GM12878 (cell line): ENCODE results near the gene RNASEH2A. TPM values are rescaled to one million over a fixed set of nuclear protein-coding genes. Genes with fewer than 3 reads are reported as not detected.

ENCODE experiments used
- ATAC-seq: fragments of 200-7000 bp; cut with Tn5 transposase; 3 replicates; pipeline ENCODE4 v1.9.1; 2020; ENCODE audit warnings: mild to moderate bottlenecking, moderate library complexity
- BruUV-seq: library from RNA; stranded (reverse); fragments of 400-500 nt; replicated peaks from 2 replicates; lab custom pipeline; 2021; lab: Mats Ljungman, UMichigan
- CTCF ChIA-PET: fragments of 300-600 bp; sonication (Branson Sonifier 250); formaldehyde crosslinking; extraction: SDS; loops from one replicate; lab custom pipeline; 2021; ENCODE audit warnings: inconsistent platforms; lab: Yijun Ruan, JAX
- POLR2A ChIA-PET: fragments of 350-600 bp; formaldehyde crosslinking; extraction: SDS; loops from one replicate; lab custom pipeline; 2021; ENCODE audit warnings: inconsistent platforms; lab: Charles Lee
- RAD21 ChIA-PET: fragments of 300-600 bp; sonication (Branson Sonifier 250); formaldehyde crosslinking; loops from one replicate; lab custom pipeline; 2023; ENCODE audit warnings: antibody characterized with exemption; ENCODE audit not compliant: unreplicated experiment; lab: Charles Lee
- SMC1A ChIA-PET: fragments of 300-600 bp; sonication (Branson Sonifier 250); formaldehyde crosslinking; loops from one replicate; lab custom pipeline; 2023; ENCODE audit not compliant: unreplicated experiment, uncharacterized antibody; lab: Charles Lee
- DNase-seq: peaks from one replicate; pipeline ENCODE4 v3.0.0-alpha.2; 2011; ENCODE audit warnings: low read depth, low spot score
- FAIRE-seq: peaks from 3 replicates; lab custom pipeline; 2011; peaks lifted over from hg19 to GRCh38; lab: Jason Lieb, UNC
- H2AFZ ChIP-seq: 2 replicates; pipeline ENCODE4 v1.6.0; 2011; ENCODE audit warnings: low read depth, low read length, control low read depth; ENCODE audit not compliant: control insufficient read depth
- H3K27ac ChIP-seq: 2 replicates; pipeline ENCODE4 v1.5.1; 2011; ENCODE audit warnings: control low read depth; ENCODE audit not compliant: control insufficient read depth, insufficient read depth
- H3K27me3 ChIP-seq, 2 experiments: replicated peaks in 1 of 2; 2 replicates each; pipeline versions ENCODE4 v1.6.0 to v1.6.1; 2011; ENCODE audit warnings: low read length in 1 of 2; ENCODE audit not compliant: control insufficient read depth in 2 of 2, insufficient read depth in 2 of 2
- H3K36me3 ChIP-seq, 2 experiments: 2 replicates each; pipeline ENCODE4 v1.5.1; 2011; ENCODE audit warnings: low read length in 1 of 2; ENCODE audit not compliant: control insufficient read depth in 2 of 2, insufficient read depth in 2 of 2
- H3K4me1 ChIP-seq: 2 replicates; pipeline ENCODE4 v1.6.1; 2011; ENCODE audit warnings: mild to moderate bottlenecking, low read length, moderate library complexity, mixed read lengths; ENCODE audit not compliant: control insufficient read depth, insufficient read depth
- H3K4me2 ChIP-seq: 2 replicates; pipeline ENCODE4 v1.6.0; 2011; ENCODE audit warnings: control low read depth; ENCODE audit not compliant: control insufficient read depth, insufficient read depth
- H3K4me3 ChIP-seq: fragments of 200-600 bp; sonication (generic); 2 replicates; pipeline ENCODE4 v1.5.1; 2016
- H3K79me2 ChIP-seq: 2 replicates; pipeline ENCODE4 v1.6.0; 2011; ENCODE audit warnings: low read length; ENCODE audit not compliant: control insufficient read depth, insufficient read depth
- H3K9ac ChIP-seq: 2 replicates; pipeline ENCODE4 v1.8.0; 2011; ENCODE audit warnings: low read length, control low read depth, mixed read lengths; ENCODE audit not compliant: control insufficient read depth, insufficient read depth
- H3K9me3 ChIP-seq: replicated peaks from 3 replicates; pipeline ENCODE4 v1.5.1; 2011; ENCODE audit warnings: mild to moderate bottlenecking, low read length; ENCODE audit not compliant: control insufficient read depth, insufficient read depth
- H4K20me1 ChIP-seq: 2 replicates; pipeline ENCODE4 v1.6.0; 2011; ENCODE audit not compliant: control insufficient read depth, insufficient read depth
- CHD1 ChIP-seq: IDR thresholded peaks from 2 replicates; pipeline ENCODE4 v1.6.1; 2012; ENCODE audit warnings: low read depth, low read length, improper control_type of control experiment
- CHD4 ChIP-seq: fragments of 200-600 bp; sonication (generic); IDR thresholded peaks from 2 replicates; pipeline ENCODE4 v1.6.1; 2016; ENCODE audit warnings: mild to moderate bottlenecking
- EGR1 ChIP-seq, 2 experiments: IDR thresholded peaks; 1 replicate in 1 of 2; 2 replicates in 1 of 2; pipeline ENCODE4 v1.6.1; 2011 to 2012; ENCODE audit warnings: low read depth in 2 of 2, low read length in 2 of 2, borderline replicate concordance in 1 of 2, mild to moderate bottlenecking in 1 of 2, moderate library complexity in 1 of 2
- IKZF2 ChIP-seq, 2 experiments: fragments of 450-650 bp; IDR thresholded peaks; 2 replicates each; pipeline ENCODE4 v1.6.1; 2017; ENCODE audit warnings: mild to moderate bottlenecking in 2 of 2, moderate library complexity in 2 of 2
- MYB ChIP-seq: fragments of 150-350 bp; IDR thresholded peaks from 2 replicates; pipeline ENCODE4 v1.6.1; 2014; ENCODE audit warnings: mild to moderate bottlenecking, low read depth, low read length, borderline replicate concordance
- NFIC ChIP-seq: IDR thresholded peaks from 2 replicates; pipeline ENCODE4 v1.6.1; 2012; ENCODE audit warnings: low read depth, mild to moderate bottlenecking, inconsistent platforms, low read length, moderate library complexity
- NFYA ChIP-seq: IDR thresholded peaks from 2 replicates; pipeline ENCODE4 v1.6.1; 2011; ENCODE audit warnings: low read depth, mild to moderate bottlenecking, low read length, improper control_type of control experiment, borderline replicate concordance
- PKNOX1 ChIP-seq: fragments of 450-650 bp; IDR thresholded peaks from 2 replicates; pipeline ENCODE4 v1.6.1; 2016; ENCODE audit warnings: mild to moderate bottlenecking
- POLR2A ChIP-seq: IDR thresholded peaks from 2 replicates; pipeline ENCODE4 v1.6.1; 2011; ENCODE audit warnings: low read depth, mild to moderate bottlenecking, low read length
- PRDM15 ChIP-seq: fragments of 450-650 bp; formaldehyde crosslinking; IDR thresholded peaks from 2 replicates; pipeline ENCODE4 v1.4.0; 2020; ENCODE audit warnings: mild to moderate bottlenecking, moderate library complexity
- RCOR1 ChIP-seq: conservative IDR thresholded peaks from 2 replicates; pipeline ENCODE4 v1.6.1; 2012; ENCODE audit warnings: low read depth, low read length, improper control_type of control experiment
- SKIL ChIP-seq: fragments of 450-650 bp; IDR thresholded peaks from 2 replicates; pipeline ENCODE4 v1.6.1; 2017; ENCODE audit warnings: mild to moderate bottlenecking, low read depth, inconsistent platforms; ENCODE audit not compliant: poor library complexity, severe bottlenecking
- SMAD1 ChIP-seq: fragments of 450-650 bp; IDR thresholded peaks from 2 replicates; pipeline ENCODE4 v1.6.1; 2018; ENCODE audit warnings: mild to moderate bottlenecking, low read depth; ENCODE audit not compliant: partially characterized antibody
- STAT3 ChIP-seq: IDR thresholded peaks from 2 replicates; pipeline ENCODE4 v1.6.1; 2011; ENCODE audit warnings: low read depth, low read length, improper control_type of control experiment
- YY1 ChIP-seq: IDR thresholded peaks from 2 replicates; pipeline ENCODE4 v1.6.1; 2011; ENCODE audit warnings: low read depth, mild to moderate bottlenecking, low read length
- ZNF217 ChIP-seq: fragments of 450-650 bp; IDR thresholded peaks from 2 replicates; pipeline ENCODE4 v1.6.1; 2017; ENCODE audit warnings: antibody characterized with exemption, mild to moderate bottlenecking
- ZNF622 ChIP-seq: fragments of 450-650 bp; IDR thresholded peaks from 2 replicates; pipeline ENCODE4 v1.6.1; 2017; ENCODE audit warnings: mild to moderate bottlenecking, inconsistent platforms
- ZSCAN29 ChIP-seq: fragments of 450-650 bp; IDR thresholded peaks from 2 replicates; pipeline ENCODE4 v1.6.1; 2017; ENCODE audit warnings: mild to moderate bottlenecking, moderate library complexity
- WGBS: methylation state at CpG from one replicate; pipeline ENCODE4 v1.1.6; 2016; ENCODE audit warnings: low lambda C conversion rate; ENCODE audit not compliant: insufficient replicate concordance, insufficient coverage; ENCODE audit errors: missing lambda C conversion rate; 5-methylcytosine and 5-hydroxymethylcytosine counted together
- in situ Hi-C: fragments of 300-500 bp; cut with MboI; formaldehyde crosslinking; loops from 9 replicates; pipeline ENCODE4 v1.14.3; 2018; ENCODE audit warnings: mixed read lengths
- intact Hi-C: fragments of 100-400 bp; cut with micrococcal nuclease; formaldehyde crosslinking; loops from one replicate; pipeline ENCODE4 v1.14.2; 2022; ENCODE audit not compliant: unreplicated experiment
- polyA plus RNA-seq, 11 experiments: library from polyadenylated mRNA; depleted of rRNA in 4 of 11; unstranded in 6 of 11; stranded (reverse) in 5 of 11; fragments of >200 nt; fragmentation: Nextera tagmentation in 4 of 11; fragmentation: Illumina TruSeq in 1 of 11; extraction: Ambion mirVana in 4 of 11; extraction: Trizol in 1 of 11; gene quantifications; 1 replicate in 1 of 11; 2 replicates in 10 of 11; pipeline versions ENCODE4 v1.2.1 to v1.2.3, GENCODE V29; 2011 to 2016; ENCODE audit warnings: inconsistent platforms in 2 of 11, missing spikeins in 2 of 11, low read depth in 1 of 11
- total RNA-seq, 4 experiments: library from RNA; depleted of rRNA in 3 of 4; stranded (reverse); fragments of >200 nt in 3 of 4; fragmentation: Illumina TruSeq in 1 of 4; extraction: Trizol in 1 of 4; gene quantifications; 2 replicates each; pipeline versions ENCODE4 v1.2.1 to v1.2.3, GENCODE V29; 2013 to 2021

Gene RNASEH2A
- total and polyA plus RNA-seq, 10 of the 15 experiments (the other 5 are each of a cell fraction or from before 2014, with no cell fraction given) = 17.4 to 103 (median 40.4) TPM

- ChIA-PET POLR2A (interaction anchor here (1.2 kb wide), 1 partner anchor 43 kb away, joined by 3 read pairs; no protein-coding TSS in a partner anchor), RAD21 (interaction anchor here (1.4 kb wide), 1 partner anchor 59 kb away, joined by 3 read pairs; no protein-coding TSS in a partner anchor), CTCF (interaction anchor here (0.8 to 1.6 kb wide), 10 partner anchors 9 to 80 kb away, joined by 3 to 12 read pairs (median 4); partner anchors contain the start of genes PRDX2 and THSD8), SMC1A (interaction anchor here (0.7 to 0.8 kb wide), 2 partner anchors 41 to 128 kb away, joined by 3 to 4 read pairs; no protein-coding TSS in a partner anchor)
- Histone ChIP-seq H3K79me2 (no peaks in the 10 kb centered on the region), H3K9ac (no peak overlapping the region), H4K20me1 (no peaks in the 10 kb centered on the region; the same call in 1 of the 2 replicates), H3K27me3 (peaks cover 10 to 46% of the 10 kb centered on the region in 2 experiments), H3K27ac (no peak overlapping the region), H3K4me2 (no peak overlapping the region), H3K4me1 (peaks cover 7% of the 10 kb centered on the region; the same call in 1 of the 2 replicates), H2AFZ (no peak overlapping the region), H3K36me3 (no peaks in the 10 kb centered on the region), H3K4me3 (no peak overlapping the region), H3K9me3 (no peaks in the 10 kb centered on the region; the same call in none of the 3 replicates)
- TF ChIP-seq ZNF622 = no peak
- no peak for TF ChIP-seq ZNF217
- TF ChIP-seq CHD1 = no peak
- no peak for TF ChIP-seq STAT3
- no peak for TF ChIP-seq RCOR1
- no peak for TF ChIP-seq SKIL
- no peak for TF ChIP-seq EGR1 (IDR thresholded peaks at IDR 0.05; ENCODE audit: borderline replicate concordance in 1 of 2, low read depth in 2 of 2, low read length in 2 of 2)
- TF ChIP-seq SMAD1 = no peak
- TF ChIP-seq PRDM15 (CRISPR knock-in tag) = no peak
- TF ChIP-seq YY1 = no peak
- TF ChIP-seq NFYA = no peak
- TF ChIP-seq ZSCAN29 = no peak
- TF ChIP-seq PKNOX1 = no peak
- no peak for TF ChIP-seq NFIC
- TF ChIP-seq CHD4 = no peak
- no peak for TF ChIP-seq POLR2A
- no peak for TF ChIP-seq IKZF2 (IDR thresholded peaks at IDR 0.05)
- TF ChIP-seq MYB = no peak
- 49% methylated on average over 4 of the region's 4 CpGs for WGBS
- ATAC-seq (no peak), FAIRE-seq (no peak), DNase-seq (no peak)
- in situ Hi-C loops (no loop called here), intact Hi-C loops (no loop called here)
- BruUV-seq = no TSS peak
Observed at GRCh38 chr19:12837225-12837624, 30.8 kb downstream of the RNASEH2A start.
